ENCODE data around the gene ANKS1A. TPM values are rescaled to one million over a fixed set of nuclear protein-coding genes. Genes with fewer than 3 reads are reported as not detected.

The ANKS1A gene
- total RNA-seq, 4 donors from 2014 or later, result 5.3 to 8.6 (median 7.0) TPM

DNA sequence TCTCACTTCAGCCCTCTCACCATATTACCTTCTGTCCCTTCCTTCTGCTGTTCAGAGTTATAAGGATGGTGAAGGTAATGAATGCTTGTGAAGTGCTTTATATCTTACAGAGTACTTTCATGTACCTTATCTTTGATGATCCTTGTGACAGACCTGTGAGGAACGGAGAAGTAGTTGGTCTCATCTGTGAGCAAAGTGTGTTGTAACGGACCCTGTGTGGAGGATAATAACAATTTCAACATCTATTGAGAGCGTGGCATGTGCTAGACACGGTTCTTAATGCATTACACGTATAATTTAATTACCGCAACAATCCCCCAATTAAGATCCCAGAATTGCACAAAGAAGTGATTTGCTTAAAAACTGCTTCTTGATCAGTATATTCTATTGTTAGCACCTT, 124.6 kb downstream of the ANKS1A start:
- TF ChIP-seq POLR2A (IDR thresholded peaks at IDR 0.05), result no peak
- TF ChIP-seq, protein P1, sequence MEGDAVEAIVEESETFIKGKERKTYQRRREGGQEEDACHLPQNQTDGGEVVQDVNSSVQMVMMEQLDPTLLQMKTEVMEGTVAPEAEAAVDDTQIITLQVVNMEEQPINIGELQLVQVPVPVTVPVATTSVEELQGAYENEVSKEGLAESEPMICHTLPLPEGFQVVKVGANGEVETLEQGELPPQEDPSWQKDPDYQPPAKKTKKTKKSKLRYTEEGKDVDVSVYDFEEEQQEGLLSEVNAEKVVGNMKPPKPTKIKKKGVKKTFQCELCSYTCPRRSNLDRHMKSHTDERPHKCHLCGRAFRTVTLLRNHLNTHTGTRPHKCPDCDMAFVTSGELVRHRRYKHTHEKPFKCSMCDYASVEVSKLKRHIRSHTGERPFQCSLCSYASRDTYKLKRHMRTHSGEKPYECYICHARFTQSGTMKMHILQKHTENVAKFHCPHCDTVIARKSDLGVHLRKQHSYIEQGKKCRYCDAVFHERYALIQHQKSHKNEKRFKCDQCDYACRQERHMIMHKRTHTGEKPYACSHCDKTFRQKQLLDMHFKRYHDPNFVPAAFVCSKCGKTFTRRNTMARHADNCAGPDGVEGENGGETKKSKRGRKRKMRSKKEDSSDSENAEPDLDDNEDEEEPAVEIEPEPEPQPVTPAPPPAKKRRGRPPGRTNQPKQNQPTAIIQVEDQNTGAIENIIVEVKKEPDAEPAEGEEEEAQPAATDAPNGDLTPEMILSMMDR (IDR thresholded peaks at IDR 0.05 in 4 of 5, conservative IDR thresholded peaks at IDR 0.05 in 1 of 5), result no peak
- no peaks in the 10 kb centered on the region for H3K9me3 ChIP-seq
- no peaks in the 10 kb centered on the region for H3K36me3 ChIP-seq
- no peak overlapping the region for H3K4me3 ChIP-seq
- H3K27me3 ChIP-seq, result no peaks in the 10 kb centered on the region
- H3K27ac ChIP-seq, result no peak overlapping the region
- ATAC-seq, result no peak
- DNase-seq, result no peak
- in situ Hi-C loops (cut with MboI; ENCODE audit: low sequenced_read_pairs in 4 of 4), result no loop called here
- peaks cover 53% of the 10 kb centered on the region in 2 donors for H3K4me1 ChIP-seq
- intact Hi-C loops (cut with DNase I; ENCODE audit: low total_unique reads), result no loop called here

DNA sequence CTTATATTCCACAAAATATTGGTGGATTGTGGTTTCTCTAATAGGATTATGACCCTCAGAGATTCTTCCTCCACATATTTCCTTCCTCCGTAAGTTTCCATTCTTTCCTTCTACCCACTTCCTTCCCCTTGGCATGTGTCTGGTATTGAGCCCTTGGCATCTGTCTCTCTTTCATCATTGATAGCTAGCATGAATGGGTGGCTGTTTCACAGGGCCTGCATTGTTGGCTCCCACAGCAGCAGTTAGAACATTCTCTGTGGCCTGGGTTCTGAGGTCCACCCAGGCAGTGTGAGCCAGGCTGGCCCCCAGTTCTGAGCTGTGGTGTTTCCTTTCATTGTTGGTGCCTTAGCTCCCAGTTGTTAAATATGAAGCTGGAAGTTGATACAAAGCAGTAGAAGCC, 125.3 kb downstream of the ANKS1A start:
- TF ChIP-seq, protein P1 (IDR thresholded peaks at IDR 0.05 in 4 of 5, conservative IDR thresholded peaks at IDR 0.05 in 1 of 5), result no peak
- no peak for TF ChIP-seq POLR2A (IDR thresholded peaks at IDR 0.05)
- H3K27me3 ChIP-seq, result no peaks in the 10 kb centered on the region

DNA sequence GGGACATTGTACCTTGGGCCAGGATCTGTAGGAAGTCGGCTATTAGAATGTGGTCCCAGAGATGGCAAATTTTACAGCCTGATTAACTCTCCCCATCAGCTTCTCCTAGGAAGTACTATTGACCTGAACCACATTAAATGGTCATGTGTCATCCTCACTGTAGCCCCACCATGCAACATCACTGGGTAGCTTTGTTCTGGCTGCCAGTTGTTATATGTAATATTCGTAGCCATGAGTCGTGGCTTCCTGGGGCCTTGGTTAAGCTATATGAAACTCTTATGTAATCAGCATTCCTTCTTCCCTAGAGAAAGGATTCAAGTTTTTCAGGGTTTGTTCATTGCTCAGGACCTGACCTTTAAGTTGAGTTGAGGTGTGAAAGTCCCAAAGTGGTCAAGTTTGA, 125.7 kb downstream of the ANKS1A start:
- intact Hi-C loops (cut with DNase I; ENCODE audit: low total_unique reads) (no loop called here), in situ Hi-C loops (cut with MboI; ENCODE audit: low sequenced_read_pairs in 4 of 4) (no loop called here)
- Histone ChIP-seq H3K4me1 (peaks cover 62 to 64% of the 10 kb centered on the region in 2 donors), H3K27me3 (no peaks in the 10 kb centered on the region), H3K9me3 (no peaks in the 10 kb centered on the region), H3K36me3 (no peaks in the 10 kb centered on the region), H3K4me3 (no peak overlapping the region), H3K27ac (peak overlapping the region; percentile 1 to 89 (median 30))
- DNase-seq (no peak), ATAC-seq (no peak)
- TF ChIP-seq, protein P1 (IDR thresholded peaks at IDR 0.05 in 4 of 5, conservative IDR thresholded peaks at IDR 0.05 in 1 of 5), result no peak
- TF ChIP-seq POLR2A (IDR thresholded peaks at IDR 0.05), result no peak

More for the DNA sequence above, 125.3 kb downstream of the ANKS1A start:
- in situ Hi-C loops (cut with MboI; ENCODE audit: low sequenced_read_pairs in 4 of 4) (no loop called here), intact Hi-C loops (cut with DNase I; ENCODE audit: low total_unique reads) (no loop called here)
- ATAC-seq (no peak), DNase-seq (no peak)
- Histone ChIP-seq H3K27ac (peak overlapping the region; percentile 1 to 89 (median 30)), H3K4me1 (peaks cover 59% of the 10 kb centered on the region in 2 donors), H3K9me3 (no peaks in the 10 kb centered on the region), H3K4me3 (no peak overlapping the region), H3K36me3 (no peaks in the 10 kb centered on the region)

DNA sequence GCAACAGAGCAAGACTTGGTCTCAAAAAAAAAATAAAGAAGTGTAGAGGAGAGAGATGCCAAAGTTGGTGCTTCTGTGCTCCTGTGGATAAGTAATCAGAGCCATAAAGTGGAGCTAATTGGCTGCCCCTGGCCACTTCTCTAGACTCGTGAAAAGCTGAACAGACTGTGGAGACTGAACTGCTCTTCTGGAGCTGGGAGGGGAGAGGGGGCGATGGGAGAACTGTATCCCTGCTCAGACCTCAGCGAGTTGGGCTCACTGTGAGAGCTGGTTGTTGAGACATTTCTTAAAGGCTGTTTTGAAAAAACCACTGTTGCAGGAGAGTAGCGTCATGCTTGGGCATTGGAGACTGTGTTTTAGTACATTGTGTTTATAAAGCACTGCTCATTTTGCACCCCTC, 126.4 kb downstream of the ANKS1A start:
- H3K9me3 ChIP-seq, result no peaks in the 10 kb centered on the region
- H3K36me3 ChIP-seq, result no peaks in the 10 kb centered on the region
- no peak for ATAC-seq
- no peak for DNase-seq
- H3K4me3 ChIP-seq, result no peak overlapping the region
- in situ Hi-C loops (cut with MboI; ENCODE audit: low sequenced_read_pairs in 4 of 4) (no loop called here), intact Hi-C loops (cut with DNase I; ENCODE audit: low total_unique reads) (no loop called here)
- H3K27me3 ChIP-seq, result no peaks in the 10 kb centered on the region
- TF ChIP-seq, protein P1 (IDR thresholded peaks at IDR 0.05 in 4 of 5, conservative IDR thresholded peaks at IDR 0.05 in 1 of 5), result no peak
- no peak for TF ChIP-seq POLR2A (IDR thresholded peaks at IDR 0.05)
- H3K4me1 ChIP-seq, result peaks cover 66 to 69% of the 10 kb centered on the region in 2 donors
- H3K27ac ChIP-seq, result peak overlapping the region; percentile 75 to 89 (median 80)

DNA sequence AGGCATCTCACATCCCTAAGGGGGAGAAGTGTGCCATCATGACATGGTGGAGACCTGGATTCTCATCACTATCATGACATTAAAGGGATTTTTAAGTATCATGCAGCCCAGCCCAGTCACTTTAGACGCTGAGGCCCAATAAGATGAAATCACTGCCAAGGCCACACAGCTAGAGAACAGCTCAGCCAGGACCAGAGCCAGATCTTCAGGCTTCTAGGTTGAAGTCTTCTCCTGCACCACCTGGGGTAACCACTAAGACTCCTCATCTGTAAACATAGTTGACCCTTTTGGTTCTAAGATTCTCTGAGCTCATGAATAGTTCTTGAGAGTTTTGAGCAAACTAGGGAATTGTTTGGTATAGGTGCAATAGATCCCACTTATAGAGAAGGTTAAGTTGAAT, 126.9 kb downstream of the ANKS1A start:
- no peak for ATAC-seq

More for the DNA sequence above, 126.9 kb downstream of the ANKS1A start:
- DNase-seq, result no peak
- in situ Hi-C loops (cut with MboI; ENCODE audit: low sequenced_read_pairs in 4 of 4) (no loop called here), intact Hi-C loops (cut with DNase I; ENCODE audit: low total_unique reads) (no loop called here)
- peak overlapping the region; percentile 75 to 89 (median 80) for H3K27ac ChIP-seq
- H3K4me1 ChIP-seq, result peaks cover 67 to 70% of the 10 kb centered on the region in 2 donors
- no peaks in the 10 kb centered on the region for H3K9me3 ChIP-seq
- no peaks in the 10 kb centered on the region for H3K36me3 ChIP-seq
- no peak overlapping the region for H3K4me3 ChIP-seq
- H3K27me3 ChIP-seq, result no peaks in the 10 kb centered on the region
- TF ChIP-seq, protein P1 (IDR thresholded peaks at IDR 0.05 in 4 of 5, conservative IDR thresholded peaks at IDR 0.05 in 1 of 5), result no peak
